ENCODE measurements around the gene ANXA6.

Gene ANXA6

DNA sequence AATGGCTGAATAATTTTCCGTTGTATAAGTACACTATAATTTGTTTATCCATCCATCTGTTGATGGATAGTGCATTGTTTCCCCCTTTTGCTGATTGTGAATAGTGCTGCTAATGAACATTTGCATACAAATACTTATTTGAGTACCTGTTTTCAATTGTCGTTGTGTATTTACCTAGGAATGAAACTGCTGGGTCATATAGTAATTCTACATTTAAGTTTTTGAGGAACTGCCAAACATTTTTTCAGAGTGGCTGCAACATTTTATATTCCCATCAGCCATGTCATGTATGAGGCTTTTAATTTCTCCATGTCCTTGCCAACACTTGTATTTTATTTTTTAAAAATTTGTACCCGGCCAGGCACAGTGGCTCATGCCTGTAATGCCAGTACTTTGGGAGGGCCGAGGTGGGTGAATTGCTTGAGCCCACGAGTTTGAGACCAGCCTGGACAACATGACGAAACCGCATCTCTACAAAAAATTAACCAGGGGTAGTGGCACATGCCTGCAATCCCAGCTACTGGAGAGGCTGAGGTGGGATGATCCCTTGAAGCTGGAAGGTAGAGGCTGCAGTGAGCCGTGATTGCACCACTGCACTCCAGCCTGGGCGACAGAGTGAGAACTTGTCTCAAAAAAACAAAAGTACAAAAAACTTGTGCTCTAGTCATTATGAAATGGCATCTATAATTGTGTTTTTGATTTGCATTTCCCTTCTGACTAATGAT is 2.2 kb upstream of the ANXA6 start:
- no peak overlapping the region for H3K4me3 ChIP-seq
- TF ChIP-seq, protein P1, sequence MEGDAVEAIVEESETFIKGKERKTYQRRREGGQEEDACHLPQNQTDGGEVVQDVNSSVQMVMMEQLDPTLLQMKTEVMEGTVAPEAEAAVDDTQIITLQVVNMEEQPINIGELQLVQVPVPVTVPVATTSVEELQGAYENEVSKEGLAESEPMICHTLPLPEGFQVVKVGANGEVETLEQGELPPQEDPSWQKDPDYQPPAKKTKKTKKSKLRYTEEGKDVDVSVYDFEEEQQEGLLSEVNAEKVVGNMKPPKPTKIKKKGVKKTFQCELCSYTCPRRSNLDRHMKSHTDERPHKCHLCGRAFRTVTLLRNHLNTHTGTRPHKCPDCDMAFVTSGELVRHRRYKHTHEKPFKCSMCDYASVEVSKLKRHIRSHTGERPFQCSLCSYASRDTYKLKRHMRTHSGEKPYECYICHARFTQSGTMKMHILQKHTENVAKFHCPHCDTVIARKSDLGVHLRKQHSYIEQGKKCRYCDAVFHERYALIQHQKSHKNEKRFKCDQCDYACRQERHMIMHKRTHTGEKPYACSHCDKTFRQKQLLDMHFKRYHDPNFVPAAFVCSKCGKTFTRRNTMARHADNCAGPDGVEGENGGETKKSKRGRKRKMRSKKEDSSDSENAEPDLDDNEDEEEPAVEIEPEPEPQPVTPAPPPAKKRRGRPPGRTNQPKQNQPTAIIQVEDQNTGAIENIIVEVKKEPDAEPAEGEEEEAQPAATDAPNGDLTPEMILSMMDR (IDR thresholded peaks at IDR 0.05): no peak
- DNase-seq (ENCODE audit: low spot score): no peak
- H3K27ac ChIP-seq: no peak overlapping the region

DNA sequence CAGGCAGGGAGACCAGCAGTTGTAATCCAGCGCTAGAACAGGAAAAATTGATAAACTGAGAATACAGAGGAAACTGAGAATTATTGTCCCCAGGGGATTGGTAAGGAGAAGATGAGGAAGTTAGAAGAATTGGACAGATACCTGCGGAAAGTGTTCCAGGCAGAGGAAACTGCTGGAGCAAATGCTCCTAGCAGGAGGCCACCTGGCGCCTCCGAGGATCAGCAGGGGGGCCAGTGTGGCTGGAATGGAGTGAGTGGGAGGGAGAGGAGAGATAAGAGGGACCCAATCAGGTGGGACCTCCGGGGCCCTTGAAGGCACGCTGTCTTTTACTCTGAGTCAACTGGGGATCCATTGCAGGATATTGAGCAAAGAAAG is 695 bp upstream of the ANXA6 start:
- TF ChIP-seq, protein P1 (IDR thresholded peaks at IDR 0.05): no peak
- no peak for DNase-seq (ENCODE audit: low spot score)
- Histone ChIP-seq H3K27ac (peak overlapping the region; percentile 76 to 91), H3K4me3 (peak overlapping the region; percentile 82)

DNA sequence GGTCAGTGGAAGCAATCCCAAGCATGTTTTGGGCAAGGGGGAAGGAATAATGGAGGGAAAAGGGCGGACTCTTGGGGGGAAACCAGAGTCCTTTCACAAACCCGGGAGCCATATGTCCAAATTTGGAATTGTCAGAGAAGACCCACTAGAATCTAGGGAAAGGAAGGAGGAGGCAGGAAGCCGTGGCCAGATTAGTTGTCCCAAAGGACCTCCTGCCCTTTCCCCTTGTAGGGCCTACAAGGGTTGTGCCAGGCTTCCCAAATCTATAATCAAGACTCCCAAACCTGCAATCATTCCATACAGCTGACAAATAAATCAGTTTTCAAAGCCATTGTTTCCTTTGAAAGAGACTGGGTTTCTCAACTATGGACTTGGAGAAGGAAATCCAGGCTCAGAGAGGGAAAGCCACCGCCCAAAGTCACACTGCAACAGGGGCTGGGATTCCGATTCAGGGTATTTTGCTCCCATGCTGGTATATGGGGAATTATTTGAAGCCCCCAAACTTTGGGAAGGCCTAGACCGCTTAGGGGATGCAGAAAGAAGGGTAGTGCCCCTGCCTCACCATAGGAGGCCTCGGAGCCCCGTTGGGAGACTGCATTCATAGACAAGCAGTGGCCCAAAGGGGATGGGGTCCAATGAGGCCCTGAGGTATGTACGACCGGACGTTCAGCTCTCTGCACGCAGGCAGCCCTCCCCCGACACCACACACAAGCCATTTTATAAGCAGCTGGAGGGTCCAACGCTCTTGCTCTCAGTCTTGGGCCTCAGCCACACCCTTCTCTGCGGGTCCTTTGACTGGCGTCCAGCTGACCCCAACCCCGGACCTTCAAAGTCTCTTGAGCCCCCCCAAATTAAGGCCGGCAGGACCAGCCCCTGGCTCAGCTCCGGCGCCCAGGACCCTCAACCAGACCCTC is 815 bp downstream of the ANXA6 start:
- peak overlapping the region; percentile 76 to 91 for H3K27ac ChIP-seq
- TF ChIP-seq, protein P1 (IDR thresholded peaks at IDR 0.05): no peak
- no peak for DNase-seq (ENCODE audit: low spot score)
- H3K4me3 ChIP-seq: peak overlapping the region; percentile 82

DNA sequence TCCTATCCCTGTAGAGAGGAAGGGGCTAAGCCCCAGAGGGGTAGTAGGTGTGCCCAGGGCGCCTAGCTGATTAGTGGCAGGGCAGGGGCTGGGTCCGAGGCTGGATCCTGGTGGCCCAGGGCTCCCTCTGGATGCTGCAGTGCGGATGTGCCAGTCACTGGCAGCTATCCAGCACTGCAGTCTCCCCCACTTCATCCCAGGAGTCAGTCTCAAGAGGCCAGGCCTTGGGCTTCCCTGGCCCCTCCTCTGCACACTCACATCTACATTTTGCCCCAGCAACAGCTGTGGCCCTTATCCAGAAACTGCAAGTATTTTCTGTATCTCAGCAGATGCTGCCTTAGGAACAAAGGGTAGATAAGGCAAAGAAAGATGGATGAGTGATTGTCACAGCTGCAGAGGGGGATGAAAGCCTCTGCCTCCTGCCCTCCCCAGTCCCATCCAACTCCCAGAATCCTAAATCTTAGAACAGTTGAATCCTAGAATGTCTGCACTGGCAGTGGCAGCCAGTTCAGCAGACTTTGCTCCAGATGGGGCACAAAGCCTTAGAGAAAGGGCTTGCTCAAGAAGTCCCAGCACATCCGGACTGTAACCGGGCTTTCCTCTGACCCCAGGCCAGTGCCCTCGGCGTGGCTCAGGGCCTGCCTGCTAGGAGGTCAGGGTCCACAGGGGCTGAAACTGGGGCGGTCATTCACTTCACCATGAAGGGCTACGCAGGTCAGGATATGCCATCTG is 1.6 kb downstream of the ANXA6 start:
- Histone ChIP-seq H3K4me3 (peak overlapping the region; percentile 82), H3K27ac (peak overlapping the region; percentile 76 to 91)
- DNase-seq (ENCODE audit: low spot score): no peak
- TF ChIP-seq, protein P1 (IDR thresholded peaks at IDR 0.05): no peak

DNA sequence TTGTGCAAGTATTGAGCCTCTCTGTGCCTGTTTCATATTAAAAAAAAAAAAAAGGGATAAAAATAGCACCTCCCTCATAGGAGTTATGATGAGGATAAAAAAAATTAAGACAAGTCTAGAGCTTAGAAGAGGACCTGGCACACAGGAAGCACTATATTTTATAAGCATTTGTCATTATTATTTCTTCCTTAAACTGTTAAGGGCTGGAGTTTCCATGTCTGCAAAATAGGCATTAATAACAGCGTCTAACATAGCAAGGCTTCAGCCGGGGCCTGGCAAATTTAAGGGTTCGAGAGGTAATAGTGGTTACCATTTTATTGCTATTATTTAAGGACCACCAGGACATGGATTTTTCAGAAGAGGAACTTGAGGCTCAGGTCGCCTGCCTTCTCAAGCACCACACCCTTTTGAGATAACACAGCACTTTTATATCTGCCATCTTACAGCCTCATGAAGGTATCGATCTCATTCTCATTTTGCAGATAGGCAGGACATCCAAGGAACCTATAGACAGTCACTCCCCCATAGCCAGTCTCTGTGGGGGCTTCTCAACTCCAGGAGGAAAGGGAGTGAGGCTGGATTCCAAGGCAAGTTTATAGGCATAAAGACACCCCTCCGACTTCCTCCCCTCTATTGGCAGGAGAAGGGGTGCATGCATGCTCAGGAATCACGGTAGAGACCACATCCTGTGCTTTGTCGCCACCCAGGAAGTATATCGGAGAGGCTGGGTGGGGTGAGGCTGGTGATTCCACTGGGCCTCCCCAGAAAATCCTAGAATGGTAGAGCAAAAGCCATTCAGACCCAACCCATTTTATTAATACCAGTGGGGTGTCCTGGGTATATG is 2.4 kb downstream of the ANXA6 start:
- H3K4me3 ChIP-seq: peak overlapping the region; percentile 82
- no peak for DNase-seq (ENCODE audit: low spot score)

More for the DNA sequence above, 2.4 kb downstream of the ANXA6 start:
- H3K27ac ChIP-seq: peak overlapping the region; percentile 76 to 91
- TF ChIP-seq, protein P1 (IDR thresholded peaks at IDR 0.05): no peak

Measured in coronary artery (tissue), 2 donors.